AG09319 (cell line): ENCODE results near the gene CCL25.

Source experiments
- DNase-seq: peaks from one replicate; pipeline ENCODE4 v3.0.0-alpha.2; 2010; ENCODE audit warnings: low read depth; ENCODE audit errors: extremely low read depth
- TF ChIP-seq, protein P1 (sequence below): IDR thresholded peaks from 2 replicates; pipeline ENCODE4 v1.5.1; 2011; ENCODE audit warnings: low read depth, mild to moderate bottlenecking, inconsistent platforms, low read length, moderate library complexity

Gene CCL25

DNA sequence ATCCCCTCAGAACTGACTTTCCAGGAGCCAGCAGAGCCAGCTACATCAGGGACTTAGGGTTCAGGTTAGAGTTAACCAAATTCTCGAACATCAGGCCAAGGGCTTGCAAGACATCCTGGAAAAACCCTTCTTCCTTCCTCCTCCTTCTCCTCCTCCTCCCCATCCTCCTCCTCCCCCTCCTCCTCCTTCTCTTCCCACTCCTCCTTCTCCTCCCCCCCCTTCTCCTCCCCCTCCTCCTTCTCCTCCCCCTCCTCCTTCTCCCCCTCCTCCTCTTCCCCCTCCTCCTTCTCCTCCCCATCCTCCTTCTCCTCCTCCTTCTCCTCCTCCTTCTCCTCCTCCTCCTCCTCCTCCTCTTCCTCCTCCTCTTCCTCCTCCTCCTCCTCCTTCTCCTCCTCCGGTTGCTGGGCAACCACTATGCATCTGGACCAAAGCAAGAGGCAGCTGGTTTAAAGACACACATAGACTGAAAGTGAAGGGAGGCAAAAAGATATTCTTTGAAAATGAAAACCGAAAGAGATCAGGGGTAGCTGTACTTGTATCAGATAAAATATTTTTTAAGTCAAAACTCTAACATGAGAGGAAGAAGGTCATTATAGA lies 5.9 kb upstream of the CCL25 start:
- DNase-seq, result no peak
- TF ChIP-seq, protein P1, sequence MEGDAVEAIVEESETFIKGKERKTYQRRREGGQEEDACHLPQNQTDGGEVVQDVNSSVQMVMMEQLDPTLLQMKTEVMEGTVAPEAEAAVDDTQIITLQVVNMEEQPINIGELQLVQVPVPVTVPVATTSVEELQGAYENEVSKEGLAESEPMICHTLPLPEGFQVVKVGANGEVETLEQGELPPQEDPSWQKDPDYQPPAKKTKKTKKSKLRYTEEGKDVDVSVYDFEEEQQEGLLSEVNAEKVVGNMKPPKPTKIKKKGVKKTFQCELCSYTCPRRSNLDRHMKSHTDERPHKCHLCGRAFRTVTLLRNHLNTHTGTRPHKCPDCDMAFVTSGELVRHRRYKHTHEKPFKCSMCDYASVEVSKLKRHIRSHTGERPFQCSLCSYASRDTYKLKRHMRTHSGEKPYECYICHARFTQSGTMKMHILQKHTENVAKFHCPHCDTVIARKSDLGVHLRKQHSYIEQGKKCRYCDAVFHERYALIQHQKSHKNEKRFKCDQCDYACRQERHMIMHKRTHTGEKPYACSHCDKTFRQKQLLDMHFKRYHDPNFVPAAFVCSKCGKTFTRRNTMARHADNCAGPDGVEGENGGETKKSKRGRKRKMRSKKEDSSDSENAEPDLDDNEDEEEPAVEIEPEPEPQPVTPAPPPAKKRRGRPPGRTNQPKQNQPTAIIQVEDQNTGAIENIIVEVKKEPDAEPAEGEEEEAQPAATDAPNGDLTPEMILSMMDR, result no peak

DNA sequence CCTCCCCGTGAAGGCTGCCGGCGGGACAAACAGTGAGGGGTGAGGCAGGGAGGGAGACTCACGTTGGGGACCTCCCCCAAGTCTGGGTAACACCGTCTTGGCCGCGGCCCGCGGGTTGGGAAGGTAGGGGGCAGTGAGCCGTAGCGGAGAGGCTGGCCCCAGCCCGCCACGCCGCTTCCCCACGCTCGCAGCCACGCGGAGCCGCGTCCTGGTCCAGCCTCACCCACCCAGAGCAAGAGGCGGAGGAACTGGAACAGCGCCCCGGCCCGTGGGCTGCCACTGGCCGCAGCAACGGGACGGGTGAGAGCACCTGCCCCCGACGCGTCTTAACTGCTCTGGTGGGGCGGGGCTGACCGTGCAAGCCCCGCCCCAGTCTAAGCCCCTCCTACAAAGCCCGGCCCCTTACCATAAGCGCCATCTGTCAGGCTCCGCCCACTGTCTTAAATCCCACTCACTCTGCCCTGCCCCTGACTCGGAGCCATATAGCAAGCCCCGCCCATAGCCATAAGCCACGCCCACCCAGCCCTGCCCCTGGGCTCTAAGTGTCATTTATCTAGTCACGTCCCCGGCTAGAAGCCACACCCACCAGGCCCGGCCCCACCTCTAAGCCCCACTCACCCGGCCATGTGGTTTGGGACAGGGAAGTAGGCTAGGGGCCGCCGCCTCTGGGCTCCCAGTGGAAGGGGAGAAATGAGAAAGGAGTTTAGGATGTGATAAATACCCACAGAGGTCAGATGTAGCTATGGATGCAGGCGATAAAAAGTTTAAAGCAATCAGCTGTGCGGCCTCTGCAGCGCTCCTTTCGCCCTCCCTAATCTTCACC lies 2.1 kb upstream of the CCL25 start:
- TF ChIP-seq, protein P1, result no peak
- peak; percentile 4 for DNase-seq

DNA sequence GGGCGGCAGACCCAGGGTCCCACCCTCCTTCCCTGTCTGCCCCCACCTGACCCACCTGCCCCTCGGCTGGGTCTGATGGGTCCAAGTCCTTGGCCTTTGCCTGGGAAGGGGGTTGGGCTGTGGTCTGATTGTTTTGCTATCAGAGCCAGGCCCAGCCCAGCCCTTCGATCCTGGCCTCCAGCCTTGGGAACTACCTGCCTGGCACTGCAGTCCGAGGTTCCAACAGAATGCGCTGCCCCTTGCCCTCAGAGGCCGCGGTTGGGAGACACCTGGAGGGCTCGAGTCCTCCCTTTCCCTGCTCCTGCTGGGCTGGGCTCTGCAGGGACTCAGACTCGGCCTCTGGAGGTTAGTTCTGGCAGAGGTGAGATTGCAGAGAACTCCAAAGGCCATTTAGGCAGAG lies 1.6 kb downstream of the CCL25 start:
- no peak for DNase-seq

DNA sequence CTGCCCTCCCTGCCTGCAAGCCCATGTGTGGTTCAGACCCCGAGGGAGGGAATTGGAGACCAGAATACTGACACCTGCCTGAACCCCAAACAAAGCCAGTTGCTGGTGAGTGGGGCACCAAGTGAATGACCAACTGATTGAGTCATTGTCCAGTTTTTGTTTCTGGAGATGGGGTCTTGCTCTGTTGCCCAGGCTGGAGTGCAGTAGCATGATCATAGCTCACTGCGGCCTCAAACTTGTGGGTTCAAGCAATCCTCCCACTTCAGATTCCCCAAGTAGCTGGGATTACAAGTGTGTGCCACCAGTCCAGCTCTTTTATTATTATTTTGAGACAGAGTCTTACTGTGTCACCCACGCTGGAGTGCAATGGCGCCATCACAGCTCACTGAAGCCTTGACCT lies 4.0 kb downstream of the CCL25 start:
- TF ChIP-seq, protein P1, result no peak
- DNase-seq, result no peak

More for the DNA sequence above, 1.6 kb downstream of the CCL25 start:
- TF ChIP-seq, protein P1, result no peak

DNA sequence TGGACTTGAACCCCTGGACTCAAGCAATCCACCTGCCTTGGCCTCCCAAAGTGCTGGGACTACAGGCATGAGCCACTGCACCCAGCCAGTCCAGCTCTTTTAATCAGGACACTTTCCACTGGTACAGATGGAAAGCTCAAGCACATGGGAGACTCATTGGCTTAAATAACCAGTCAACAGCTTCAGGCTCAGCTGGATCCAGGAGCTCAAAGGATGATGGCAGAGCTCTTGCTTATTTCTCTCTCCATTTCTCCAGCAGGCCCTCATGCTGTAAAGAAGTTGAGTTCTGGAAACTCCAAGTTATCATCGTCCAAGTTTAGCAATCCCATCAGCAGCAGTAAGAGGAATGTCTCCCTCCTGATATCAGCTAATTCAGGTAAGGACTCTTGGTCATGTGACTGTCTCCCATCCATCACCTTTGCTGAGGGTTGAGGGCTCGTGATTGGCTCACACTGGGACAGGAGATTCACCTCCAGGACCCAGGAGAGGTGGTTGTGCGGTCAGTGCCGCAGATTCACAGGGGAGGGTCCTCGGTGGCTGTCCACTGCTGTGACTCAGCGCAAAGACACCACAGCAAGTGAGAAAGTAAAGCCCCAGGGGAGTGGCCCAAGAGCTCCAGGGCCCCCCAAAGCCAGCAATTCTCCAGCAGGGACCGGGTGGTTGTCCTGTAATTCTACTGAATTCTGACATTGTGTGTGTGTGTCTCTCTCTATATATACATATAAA lies 5.1 kb downstream of the CCL25 start:
- TF ChIP-seq, protein P1, result no peak
- no peak for DNase-seq

DNA sequence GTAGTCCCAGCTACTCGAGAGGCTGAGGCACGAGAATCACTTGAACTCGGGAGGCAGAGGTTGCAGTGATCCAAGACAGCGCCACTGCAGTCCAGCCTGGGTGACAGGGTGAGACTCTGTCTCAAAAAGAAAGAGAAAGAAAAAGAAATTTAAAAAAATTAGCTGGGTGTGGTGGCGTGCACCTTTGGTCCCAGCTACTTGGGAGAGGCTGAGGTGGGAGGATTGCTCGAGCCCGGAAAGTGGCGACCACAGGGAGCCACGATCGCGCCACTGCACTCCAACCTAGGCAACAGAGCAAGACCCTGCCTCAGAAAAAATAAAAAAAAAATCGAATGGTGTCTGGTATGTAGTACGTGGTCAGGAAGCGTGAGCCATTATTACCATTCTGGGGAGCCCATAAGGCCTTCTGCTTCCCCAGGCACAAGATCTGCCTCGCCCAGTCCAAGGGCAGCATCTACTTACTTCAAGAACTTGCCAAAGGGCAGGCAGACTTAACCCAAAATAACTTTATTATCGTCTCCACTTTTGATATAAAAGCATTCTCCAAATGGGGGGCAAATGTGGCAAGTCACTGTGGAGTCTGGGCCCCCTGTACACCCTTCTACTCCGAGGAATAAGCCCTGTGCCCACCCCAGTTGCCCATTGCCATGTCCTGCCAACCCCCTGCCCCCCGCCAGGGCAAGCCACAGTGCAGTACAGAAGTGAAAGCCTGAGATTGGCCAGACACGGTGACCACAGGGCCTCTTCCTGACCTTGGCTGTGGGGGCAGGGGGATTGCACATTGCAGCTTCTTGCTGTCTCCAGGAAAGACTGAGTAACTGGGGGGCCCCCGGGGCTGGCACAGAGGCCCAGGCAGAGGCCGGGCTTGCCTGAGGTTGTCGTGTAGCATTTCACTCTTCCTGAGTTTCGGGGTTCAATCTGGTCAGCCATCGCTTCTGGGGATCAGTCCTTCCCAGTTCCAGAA lies 12.6 kb downstream of the CCL25 start:
- no peak for DNase-seq
- TF ChIP-seq, protein P1, result no peak
